Measurements from ENCODE around the gene DOK4.
A peak's percentile ranks its signal among the peaks of the same experiment; 100 is the strongest.

Gene DOK4

DNA sequence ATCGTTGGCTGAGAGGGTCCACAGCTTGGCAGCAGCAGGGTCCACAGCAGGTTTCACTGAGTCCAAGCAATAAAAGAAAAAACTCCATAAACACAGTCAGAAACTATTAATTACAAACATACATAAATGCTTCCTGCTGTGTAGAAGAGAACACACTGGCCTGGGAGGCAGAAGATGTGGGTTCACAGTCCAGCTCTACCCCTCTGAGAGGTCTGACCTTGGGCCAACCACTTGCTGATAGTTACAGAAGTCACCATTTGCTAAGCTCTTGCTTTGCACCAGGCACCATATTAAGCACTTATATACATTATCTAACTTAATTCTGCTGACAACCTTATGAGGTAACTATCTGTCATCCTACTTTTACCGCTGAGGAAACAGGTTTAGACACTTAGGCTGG is 53.8 kb downstream of the DOK4 start:
- no peak for TF ChIP-seq Cebpa-rat (IDR thresholded peaks at IDR 0.05)
- Histone ChIP-seq H3K27me3 (no peaks in the 10 kb centered on the region), H3K27ac (no peak overlapping the region), H3K4me2 (no peak overlapping the region), H3K9ac (no peak overlapping the region), H3K4me3 (no peak overlapping the region), H3K9me3 (no peaks in the 10 kb centered on the region), H3K36me3 (peaks cover 100% of the 10 kb centered on the region), H3K4me1 (no peaks in the 10 kb centered on the region), H4K20me1 (no peaks in the 10 kb centered on the region)

DNA sequence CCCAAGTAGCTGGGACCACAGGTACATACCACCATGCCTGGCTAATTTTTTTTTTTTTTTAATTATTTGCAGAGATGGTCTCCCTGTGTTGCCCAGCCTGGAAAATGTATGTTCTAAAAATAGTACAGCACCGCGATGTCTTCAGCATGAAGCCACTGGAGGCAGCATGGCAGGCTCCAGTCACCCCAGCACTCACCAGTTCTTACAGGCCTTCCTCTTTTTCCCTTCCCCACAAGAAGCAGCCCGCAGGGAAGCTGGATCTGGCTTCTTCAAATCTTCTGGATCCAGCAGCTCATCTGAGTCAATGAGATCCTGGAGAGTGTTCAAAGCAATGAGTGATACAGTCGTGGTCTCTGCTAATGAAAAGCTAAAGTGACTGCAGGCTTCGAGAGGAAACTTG is 55.3 kb downstream of the DOK4 start:
- no peak for TF ChIP-seq Cebpa-rat (IDR thresholded peaks at IDR 0.05)
- H3K36me3 ChIP-seq, result peaks cover 99% of the 10 kb centered on the region

DNA sequence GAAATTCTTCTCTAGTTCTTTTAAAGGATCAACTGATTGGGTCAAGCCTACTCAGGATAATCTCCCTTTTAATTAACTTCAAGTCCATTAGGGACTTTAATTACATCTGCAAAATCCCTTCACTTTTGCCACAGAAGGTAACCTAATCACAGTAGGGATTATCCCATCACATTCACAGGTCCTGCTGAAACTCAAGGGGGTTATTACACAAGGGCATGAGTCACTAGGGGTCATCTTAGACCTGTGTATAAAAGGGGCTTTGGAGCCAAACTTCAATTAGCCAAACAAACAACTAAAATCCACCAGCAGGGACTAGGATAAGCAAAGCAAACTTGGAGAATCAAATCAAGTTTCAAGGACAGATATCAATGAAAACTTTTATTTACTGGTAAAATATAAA is 58.5 kb downstream of the DOK4 start:
- Histone ChIP-seq H3K9ac (no peak overlapping the region), H4K20me1 (no peaks in the 10 kb centered on the region), H3K27me3 (no peaks in the 10 kb centered on the region), H3K4me3 (no peak overlapping the region), H3K27ac (no peak overlapping the region), H3K4me2 (no peak overlapping the region), H3K9me3 (no peaks in the 10 kb centered on the region), H3K36me3 (peaks cover 69% of the 10 kb centered on the region), H3K4me1 (no peaks in the 10 kb centered on the region)
- no peak for TF ChIP-seq Cebpa-rat (IDR thresholded peaks at IDR 0.05)

More for the DNA sequence above, 55.3 kb downstream of the DOK4 start:
- H3K4me1 ChIP-seq, result no peaks in the 10 kb centered on the region
- H3K27ac ChIP-seq, result no peak overlapping the region
- no peak overlapping the region for H3K4me3 ChIP-seq
- no peaks in the 10 kb centered on the region for H3K9me3 ChIP-seq
- H3K9ac ChIP-seq, result no peak overlapping the region
- no peak overlapping the region for H3K4me2 ChIP-seq
- no peaks in the 10 kb centered on the region for H3K27me3 ChIP-seq
- no peaks in the 10 kb centered on the region for H4K20me1 ChIP-seq

DNA sequence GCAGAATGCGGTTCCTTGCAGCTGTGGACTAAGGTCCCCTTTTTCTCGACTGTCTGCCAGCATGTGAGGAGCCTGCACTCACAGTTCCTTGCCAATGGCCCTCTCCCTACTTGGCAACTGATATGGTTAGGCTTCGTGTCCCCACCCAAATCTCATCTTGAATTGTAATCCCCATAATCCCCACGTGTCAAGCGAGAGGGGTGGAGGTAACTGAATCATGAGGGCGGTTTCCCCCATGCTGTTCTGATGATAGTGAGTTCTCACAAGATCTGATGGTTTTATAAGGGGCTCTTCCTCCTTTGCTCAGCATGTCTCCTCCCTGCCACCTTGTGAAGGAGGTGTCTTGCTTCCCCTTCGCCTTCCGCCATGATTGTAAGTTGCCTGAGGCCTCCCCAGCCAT is 59.0 kb downstream of the DOK4 start:
- no peaks in the 10 kb centered on the region for H3K27me3 ChIP-seq
- no peak overlapping the region for H3K27ac ChIP-seq
- no peaks in the 10 kb centered on the region for H3K9me3 ChIP-seq
- no peak for TF ChIP-seq Cebpa-rat (IDR thresholded peaks at IDR 0.05)
- H3K4me2 ChIP-seq, result no peak overlapping the region
- no peaks in the 10 kb centered on the region for H4K20me1 ChIP-seq
- no peak overlapping the region for H3K4me3 ChIP-seq
- H3K4me1 ChIP-seq, result no peaks in the 10 kb centered on the region
- no peak overlapping the region for H3K9ac ChIP-seq
- H3K36me3 ChIP-seq, result peaks cover 64% of the 10 kb centered on the region

DNA sequence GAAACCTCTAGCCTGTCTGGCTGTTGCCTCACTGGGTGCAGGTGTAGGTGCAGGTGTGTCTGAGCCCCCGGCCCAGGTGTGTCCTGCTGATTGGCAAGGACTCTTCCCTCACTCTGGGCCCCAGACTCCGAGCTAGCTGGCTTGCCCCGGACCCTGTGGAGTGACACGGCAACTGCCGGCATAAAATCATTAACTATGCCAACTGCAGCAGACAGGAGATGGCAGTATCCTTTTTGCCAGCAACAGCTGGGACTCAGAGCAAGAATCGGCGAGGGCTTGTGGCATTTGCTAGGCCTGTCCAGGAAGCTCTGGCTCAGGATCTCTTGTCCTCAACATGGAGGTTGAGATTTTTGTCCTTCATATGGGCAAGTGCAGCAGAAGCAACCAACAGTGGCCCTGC is 59.9 kb downstream of the DOK4 start:
- no peak for TF ChIP-seq Cebpa-rat (IDR thresholded peaks at IDR 0.05)
- Histone ChIP-seq H3K4me2 (no peak overlapping the region), H3K36me3 (peaks cover 54% of the 10 kb centered on the region), H4K20me1 (no peaks in the 10 kb centered on the region), H3K9me3 (no peaks in the 10 kb centered on the region), H3K27ac (no peak overlapping the region), H3K4me1 (no peaks in the 10 kb centered on the region), H3K27me3 (no peaks in the 10 kb centered on the region), H3K4me3 (no peak overlapping the region), H3K9ac (no peak overlapping the region)

DNA sequence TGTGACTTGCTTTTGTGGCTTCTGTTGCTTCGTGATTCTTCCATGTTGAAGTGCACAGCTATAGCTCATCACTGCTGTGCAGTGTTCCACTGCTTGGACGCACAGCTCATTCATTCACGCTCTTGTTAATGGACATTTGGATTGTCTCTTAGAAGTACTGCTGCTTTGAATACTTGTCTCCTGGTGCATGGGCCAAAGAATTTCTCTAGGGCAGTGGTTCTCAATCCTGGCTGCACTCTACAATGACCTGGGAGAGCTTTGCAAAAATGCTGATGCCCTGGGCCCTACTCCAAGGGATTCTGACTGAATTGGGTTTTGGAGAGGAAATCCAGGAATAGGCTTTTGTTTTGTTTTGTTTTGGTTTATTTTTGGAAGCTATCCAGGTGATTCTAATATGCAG is 61.7 kb downstream of the DOK4 start:
- Histone ChIP-seq H3K27ac (no peak overlapping the region), H3K4me1 (peaks cover 2% of the 10 kb centered on the region), H3K36me3 (peaks cover 36% of the 10 kb centered on the region), H3K9me3 (no peaks in the 10 kb centered on the region), H3K4me2 (no peak overlapping the region), H3K4me3 (no peak overlapping the region), H4K20me1 (no peaks in the 10 kb centered on the region), H3K27me3 (no peaks in the 10 kb centered on the region), H3K9ac (0 out of 2 replicates have a peak overlapping the region, but pooled peaks have one; percentile 10)
- TF ChIP-seq Cebpa-rat (IDR thresholded peaks at IDR 0.05), result no peak

DNA sequence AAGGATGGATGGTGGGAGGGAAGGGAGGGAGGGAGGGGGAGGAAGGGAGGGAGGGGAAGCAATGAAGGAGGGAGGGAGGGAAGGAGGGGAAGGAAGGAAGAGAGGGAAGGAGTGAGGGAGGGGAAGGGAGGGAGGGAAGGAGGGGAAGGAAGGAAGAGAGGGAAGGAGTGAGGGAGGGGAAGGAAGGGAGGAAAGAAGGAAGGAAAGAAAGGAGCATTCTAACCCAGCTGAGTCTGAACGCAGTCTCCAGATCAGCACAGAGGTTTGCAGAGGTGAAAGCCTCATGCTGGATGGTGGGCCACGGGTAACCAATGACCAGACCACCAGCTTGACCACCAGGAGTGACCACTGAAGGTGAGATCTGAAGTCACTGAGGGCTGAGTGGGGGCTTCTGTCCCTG is 63.1 kb downstream of the DOK4 start:
- H3K9me3 ChIP-seq, result no peaks in the 10 kb centered on the region
- no peak overlapping the region for H3K4me3 ChIP-seq
- no peaks in the 10 kb centered on the region for H4K20me1 ChIP-seq
- H3K27ac ChIP-seq, result no peak overlapping the region
- no peak overlapping the region for H3K9ac ChIP-seq
- no peak overlapping the region for H3K4me2 ChIP-seq
- H3K4me1 ChIP-seq, result peaks cover 14% of the 10 kb centered on the region
- H3K27me3 ChIP-seq, result no peaks in the 10 kb centered on the region
- no peak for TF ChIP-seq Cebpa-rat (IDR thresholded peaks at IDR 0.05)
- H3K36me3 ChIP-seq, result peaks cover 22% of the 10 kb centered on the region

DNA sequence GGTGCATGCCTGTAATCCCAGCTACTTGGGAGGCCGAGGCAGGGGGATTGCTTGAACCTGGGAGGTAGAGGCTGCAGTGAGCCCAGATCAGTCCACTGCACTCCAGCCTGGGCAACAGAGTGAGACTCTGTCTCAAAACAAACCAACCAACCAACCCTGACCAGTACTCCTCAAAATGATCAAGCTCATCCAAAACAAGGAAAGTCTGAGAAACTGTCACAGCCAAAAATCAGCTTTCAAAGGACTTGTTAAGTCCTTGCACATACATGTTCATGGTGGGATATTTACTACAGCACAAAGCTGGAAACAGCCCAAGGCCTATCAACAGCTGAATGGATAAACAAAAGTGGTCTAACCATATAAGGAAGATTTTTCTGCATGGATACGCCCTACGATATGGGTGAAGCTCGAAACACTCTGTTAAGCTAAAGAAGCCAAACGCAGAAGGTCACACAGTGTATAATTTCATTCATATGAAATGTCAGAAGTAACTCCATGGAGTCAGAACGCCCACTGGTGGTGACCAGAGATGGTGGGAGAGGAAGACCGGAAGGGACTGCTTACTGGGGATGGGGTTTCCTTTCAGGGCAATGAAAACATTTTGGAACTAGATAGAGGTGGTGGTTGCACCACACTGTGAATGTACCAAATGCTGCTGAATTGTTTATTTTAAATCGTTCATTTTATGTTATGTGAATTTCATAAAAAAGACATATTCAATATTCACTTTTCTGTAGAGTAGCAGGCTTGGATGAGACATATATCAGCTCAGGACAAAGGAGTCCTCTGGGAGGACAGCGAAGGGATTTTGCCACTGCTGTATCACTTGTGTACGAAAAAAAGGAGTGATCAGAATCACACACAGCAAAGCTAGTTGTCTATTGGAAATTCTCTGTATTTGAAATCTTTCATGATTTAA is 64.0 kb downstream of the DOK4 start:
- H3K9me3 ChIP-seq, result no peaks in the 10 kb centered on the region
- H3K4me2 ChIP-seq, result no peak overlapping the region
- H3K4me3 ChIP-seq, result no peak overlapping the region
- H3K36me3 ChIP-seq, result peaks cover 13% of the 10 kb centered on the region
- H4K20me1 ChIP-seq, result no peaks in the 10 kb centered on the region
- H3K4me1 ChIP-seq, result peaks cover 18% of the 10 kb centered on the region
- no peak for TF ChIP-seq Cebpa-rat (IDR thresholded peaks at IDR 0.05)
- no peak overlapping the region for H3K27ac ChIP-seq
- no peaks in the 10 kb centered on the region for H3K27me3 ChIP-seq
- H3K9ac ChIP-seq, result no peak overlapping the region
